ENCODE data around the gene DRG1.
"Not testable (repeated sequence)": the region's sequence is repeated elsewhere in the genome, so short reads cannot be mapped to it uniquely, and the experiment has no call there.

Gene DRG1

GRCh38 chr22:31398231-31398630, 1.2 kb upstream of the DRG1 start:
- in situ Hi-C loops (cut with HindIII; ENCODE audit: low sequenced_read_pairs): loop anchor here (5.0 kb wide), 1 partner anchor 41 kb away; no protein-coding TSS in a partner anchor
- DNase-seq (ENCODE audit: low read depth): peak; percentile 4
- no peak overlapping the region for H3K4me3 ChIP-seq (ENCODE audit: low read depth, low read length)
- TF ChIP-seq, protein P1, sequence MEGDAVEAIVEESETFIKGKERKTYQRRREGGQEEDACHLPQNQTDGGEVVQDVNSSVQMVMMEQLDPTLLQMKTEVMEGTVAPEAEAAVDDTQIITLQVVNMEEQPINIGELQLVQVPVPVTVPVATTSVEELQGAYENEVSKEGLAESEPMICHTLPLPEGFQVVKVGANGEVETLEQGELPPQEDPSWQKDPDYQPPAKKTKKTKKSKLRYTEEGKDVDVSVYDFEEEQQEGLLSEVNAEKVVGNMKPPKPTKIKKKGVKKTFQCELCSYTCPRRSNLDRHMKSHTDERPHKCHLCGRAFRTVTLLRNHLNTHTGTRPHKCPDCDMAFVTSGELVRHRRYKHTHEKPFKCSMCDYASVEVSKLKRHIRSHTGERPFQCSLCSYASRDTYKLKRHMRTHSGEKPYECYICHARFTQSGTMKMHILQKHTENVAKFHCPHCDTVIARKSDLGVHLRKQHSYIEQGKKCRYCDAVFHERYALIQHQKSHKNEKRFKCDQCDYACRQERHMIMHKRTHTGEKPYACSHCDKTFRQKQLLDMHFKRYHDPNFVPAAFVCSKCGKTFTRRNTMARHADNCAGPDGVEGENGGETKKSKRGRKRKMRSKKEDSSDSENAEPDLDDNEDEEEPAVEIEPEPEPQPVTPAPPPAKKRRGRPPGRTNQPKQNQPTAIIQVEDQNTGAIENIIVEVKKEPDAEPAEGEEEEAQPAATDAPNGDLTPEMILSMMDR (IDR thresholded peaks at IDR 0.05; ENCODE audit: low read depth, low read length, missing control alignments): no peak

GRCh38 chr22:31400023-31400397, 606 bp downstream of the DRG1 start:
- in situ Hi-C loops (cut with HindIII; ENCODE audit: low sequenced_read_pairs): no loop called here
- peak overlapping the region; percentile 59 for H3K4me3 ChIP-seq (ENCODE audit: low read depth, low read length)
- TF ChIP-seq, protein P1 (IDR thresholded peaks at IDR 0.05; ENCODE audit: low read depth, low read length, missing control alignments): no peak
- no peak for DNase-seq (ENCODE audit: low read depth)

DNA sequence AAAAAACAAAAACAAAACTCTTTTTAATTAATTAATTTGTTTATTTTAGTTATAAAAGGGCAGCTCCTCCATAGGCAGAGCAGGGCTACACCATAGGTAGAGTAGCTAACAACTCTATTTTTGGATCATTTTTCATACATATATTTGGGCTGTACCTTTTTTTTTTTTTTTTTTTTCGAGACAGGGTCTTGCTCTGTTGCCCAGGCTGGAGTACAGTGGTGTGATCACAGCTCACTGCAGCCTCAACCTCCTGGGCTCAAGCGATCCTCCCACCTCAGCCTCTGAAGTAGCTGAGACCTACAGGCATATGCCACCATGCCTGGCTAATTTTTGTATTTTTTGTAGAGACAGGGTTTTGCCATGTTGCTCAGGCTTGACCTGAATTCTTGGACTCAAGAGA, 2.9 kb downstream of the DRG1 start:
- DNase-seq (ENCODE audit: low read depth); in situ Hi-C loops (cut with HindIII; ENCODE audit: low sequenced_read_pairs); H3K4me3 ChIP-seq (ENCODE audit: low read depth, low read length): not testable (repeated sequence)

DNA sequence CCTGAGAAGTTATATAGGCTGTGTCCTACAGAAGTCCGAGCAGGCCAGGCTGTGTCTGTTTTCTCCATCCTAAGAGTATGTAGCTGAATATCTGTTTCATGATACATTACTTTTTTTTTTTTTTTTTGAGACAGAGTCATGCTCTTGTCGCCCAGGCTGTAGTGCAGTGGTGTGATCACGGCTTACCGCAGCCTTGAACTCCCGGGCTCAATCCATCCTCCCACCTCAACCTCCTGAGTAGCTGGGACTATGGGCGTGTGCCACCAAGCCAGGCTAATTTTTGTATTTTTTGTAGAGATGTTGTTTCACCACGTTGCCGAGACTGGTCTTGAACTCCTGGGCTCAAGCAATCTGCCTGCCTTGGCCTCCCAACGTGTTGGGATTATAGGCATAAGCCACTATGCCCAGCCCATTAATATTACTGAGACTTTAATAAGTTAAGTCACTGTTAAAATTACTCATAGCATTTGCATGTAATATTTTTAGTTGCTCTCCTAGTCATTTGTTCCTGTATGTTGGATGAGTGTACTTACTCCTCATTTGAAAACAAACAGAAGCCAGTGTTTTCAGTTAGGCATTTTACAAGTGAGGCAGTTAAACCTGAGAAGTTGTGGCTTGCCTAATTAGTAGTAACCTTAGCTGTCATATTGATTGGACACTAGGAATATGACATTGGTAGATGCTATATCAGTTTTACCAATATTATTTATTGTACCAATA, 26.1 kb downstream of the DRG1 start:
- no peak for DNase-seq (ENCODE audit: low read depth)
- TF ChIP-seq, protein P1 (IDR thresholded peaks at IDR 0.05; ENCODE audit: low read depth, low read length, missing control alignments): no peak
- no peak overlapping the region for H3K4me3 ChIP-seq (ENCODE audit: low read depth, low read length)
- in situ Hi-C loops (cut with HindIII; ENCODE audit: low sequenced_read_pairs): no loop called here

DNA sequence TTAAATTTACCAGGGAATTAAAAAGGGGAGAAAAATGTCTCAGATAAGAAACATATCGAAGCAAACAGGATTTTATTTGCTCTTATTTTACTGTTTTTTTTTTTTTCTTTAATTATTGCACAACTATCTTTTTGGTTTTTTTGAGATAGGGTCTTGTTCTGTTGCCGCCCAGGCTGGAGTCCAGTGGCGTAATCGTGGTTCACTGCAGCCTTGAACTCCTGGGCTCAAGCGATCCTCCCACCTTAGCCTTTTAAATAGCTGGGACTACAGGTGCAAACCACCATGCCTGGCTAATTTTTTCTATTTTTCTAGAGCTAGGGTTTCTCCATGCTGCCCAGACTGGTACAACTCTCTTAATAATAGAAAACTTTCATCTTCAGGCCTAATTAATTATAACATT, 32.5 kb downstream of the DRG1 start:
- in situ Hi-C loops (cut with HindIII; ENCODE audit: low sequenced_read_pairs): no loop called here
- TF ChIP-seq, protein P1 (IDR thresholded peaks at IDR 0.05; ENCODE audit: low read depth, low read length, missing control alignments): no peak
- no peak overlapping the region for H3K4me3 ChIP-seq (ENCODE audit: low read depth, low read length)
- no peak for DNase-seq (ENCODE audit: low read depth)

- in situ Hi-C loops (cut with HindIII; ENCODE audit: low sequenced_read_pairs): no loop called here
- DNase-seq (ENCODE audit: low read depth): peak; percentile 24
- TF ChIP-seq, protein P1 (IDR thresholded peaks at IDR 0.05; ENCODE audit: low read depth, low read length, missing control alignments): no peak
- H3K4me3 ChIP-seq (ENCODE audit: low read depth, low read length): no peak overlapping the region
Observed at GRCh38 chr22:31436132-31436531, 36.7 kb downstream of the DRG1 start.

DNA sequence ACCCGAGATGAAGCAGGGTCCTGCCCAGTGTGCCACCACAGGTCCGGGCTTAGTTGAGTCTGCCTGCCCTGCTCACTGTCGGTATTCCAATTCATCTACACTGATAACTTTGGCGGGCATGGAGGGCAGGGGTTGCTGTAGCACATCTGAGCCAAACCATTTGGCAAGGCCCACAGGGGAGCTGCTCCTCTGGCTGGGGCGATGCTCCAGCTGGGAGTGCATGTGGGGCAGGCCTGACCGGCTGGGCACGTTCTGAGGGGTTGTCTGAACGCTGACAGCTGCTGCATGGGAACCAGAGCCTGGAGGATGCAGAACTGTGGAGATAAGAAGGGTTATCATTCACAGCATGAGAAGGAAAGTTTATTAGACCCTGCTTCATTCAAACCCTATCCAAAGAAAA, 40.4 kb downstream of the DRG1 start:
- TF ChIP-seq, protein P1 (IDR thresholded peaks at IDR 0.05; ENCODE audit: low read depth, low read length, missing control alignments): no peak
- DNase-seq (ENCODE audit: low read depth): no peak
- H3K4me3 ChIP-seq (ENCODE audit: low read depth, low read length): no peak overlapping the region
- in situ Hi-C loops (cut with HindIII; ENCODE audit: low sequenced_read_pairs): no loop called here
